Midbrain (tissue), 1 donor: Measurements from ENCODE around the gene SBF2.

ENCODE experiments used
- DNase-seq: peaks from one replicate; lab custom pipeline; 2025; lab: John Stamatoyannopoulos, UW

SBF2 gene

GRCh38 chr11:9852465-9852864, 441.6 kb downstream of the SBF2 start:
- no peak for DNase-seq

GRCh38 chr11:9851366-9851765, 442.7 kb downstream of the SBF2 start:
- DNase-seq = no peak

GRCh38 chr11:9850224-9850895, 443.7 kb downstream of the SBF2 start:
- DNase-seq = no peak

- peak; percentile 5 for DNase-seq
Measured at GRCh38 chr11:9849389-9849788, 444.6 kb downstream of the SBF2 start.

- no peak for DNase-seq
Measured at GRCh38 chr11:9847636-9848035, 446.4 kb downstream of the SBF2 start.

GRCh38 chr11:9842923-9843322, 451.1 kb downstream of the SBF2 start:
- DNase-seq = no peak

GRCh38 chr11:9840460-9841004, 453.5 kb downstream of the SBF2 start:
- DNase-seq = no peak

- no peak for DNase-seq
Measured at GRCh38 chr11:9839550-9839949, 454.5 kb downstream of the SBF2 start.

GRCh38 chr11:9838961-9839360, 455.1 kb downstream of the SBF2 start:
- DNase-seq = no peak

GRCh38 chr11:9838229-9838628, 455.8 kb downstream of the SBF2 start:
- DNase-seq = no peak

GRCh38 chr11:9834291-9834690, 459.7 kb downstream of the SBF2 start:
- no peak for DNase-seq

GRCh38 chr11:9831122-9831521, 462.9 kb downstream of the SBF2 start:
- no peak for DNase-seq

- DNase-seq = no peak
Measured at GRCh38 chr11:9827708-9828107, 466.3 kb downstream of the SBF2 start.

GRCh38 chr11:9826390-9826789, 467.6 kb downstream of the SBF2 start:
- no peak for DNase-seq

GRCh38 chr11:9825895-9826294, 468.1 kb downstream of the SBF2 start:
- DNase-seq = no peak

GRCh38 chr11:9825315-9825714, 468.7 kb downstream of the SBF2 start:
- DNase-seq = no peak

GRCh38 chr11:9823887-9824385, 470.1 kb downstream of the SBF2 start:
- no peak for DNase-seq

- DNase-seq = no peak
Measured at GRCh38 chr11:9823439-9823838, 470.6 kb downstream of the SBF2 start.

GRCh38 chr11:9821008-9821752, 472.8 kb downstream of the SBF2 start:
- no peak for DNase-seq

- no peak for DNase-seq
Measured at GRCh38 chr11:9820260-9820659, 473.8 kb downstream of the SBF2 start.

- no peak for DNase-seq
Measured at GRCh38 chr11:9817191-9817590, 476.8 kb downstream of the SBF2 start.

- DNase-seq = no peak
Measured at GRCh38 chr11:9815486-9816136, 478.4 kb downstream of the SBF2 start.

GRCh38 chr11:9814108-9814507, 479.9 kb downstream of the SBF2 start:
- no peak for DNase-seq
